ENCODE data around the gene FBL.

- TF ChIP-seq USF2 (IDR thresholded peaks at IDR 0.05; ENCODE audit: low read depth, low read length) = no peak
- TF ChIP-seq USF2 (CRISPR knock-in tag; IDR thresholded peaks at IDR 0.05; ENCODE audit: borderline replicate concordance) = no peak
- no peak for TF ChIP-seq ZNF180 (CRISPR knock-in tag; IDR thresholded peaks at IDR 0.05; ENCODE audit: borderline replicate concordance, low read depth)
- no peak for TF ChIP-seq MXD1 (CRISPR knock-in tag; IDR thresholded peaks at IDR 0.05)
- TF ChIP-seq HCFC1 (IDR thresholded peaks at IDR 0.05; ENCODE audit: low read depth, low read length) = no peak
- TF ChIP-seq PHF5A (CRISPR knock-in tag; IDR thresholded peaks at IDR 0.05; ENCODE audit: low read depth, unreplicated experiment) = no peak
- TF ChIP-seq ESRRA (CRISPR knock-in tag; IDR thresholded peaks at IDR 0.05; ENCODE audit: low read depth) = no peak
- no peak for TF ChIP-seq ZNF879 (CRISPR knock-in tag; IDR thresholded peaks at IDR 0.05)
- no peak for TF ChIP-seq EZH2 (conservative IDR thresholded peaks at IDR 0.05; ENCODE audit: low read depth, low read length)
- TF ChIP-seq ZNF777 (CRISPR knock-in tag; IDR thresholded peaks at IDR 0.05) = no peak
- TF ChIP-seq CHD2 (IDR thresholded peaks at IDR 0.05; ENCODE audit: low read depth, low read length) = no peak
- no peak for TF ChIP-seq HMGXB4 (CRISPR knock-in tag; IDR thresholded peaks at IDR 0.05; ENCODE audit: borderline replicate concordance in 1 of 2, low read depth in 1 of 2)
Measured at GRCh38 chr19:39809368-39809767, 36.8 kb downstream of the FBL start.
